H1 (cell line): ENCODE results near the gene ANXA2R. TPM values are rescaled to one million over a fixed set of nuclear protein-coding genes. Genes with fewer than 3 reads are reported as not detected.
A peak's percentile ranks its signal among the peaks of the same experiment; 100 is the strongest.

Experiments used
- BACH1 ChIP-seq: IDR thresholded peaks from 2 replicates; pipeline ENCODE4 v1.6.1; 2012; ENCODE audit warnings: low read length, improper control_type of control experiment
- FOSL1 ChIP-seq: IDR thresholded peaks from 2 replicates; pipeline ENCODE4 v1.6.1; 2011; ENCODE audit warnings: mild to moderate bottlenecking, low read depth, low read length, moderate library complexity; ENCODE audit not compliant: insufficient read depth
- KDM4A ChIP-seq: IDR thresholded peaks from one replicate; pipeline ENCODE4 v1.7.1; 2012; ENCODE audit warnings: low read depth, mild to moderate bottlenecking, moderate library complexity, low read length, inconsistent platforms; ENCODE audit not compliant: severe bottlenecking
- RBBP5 ChIP-seq: IDR thresholded peaks from 2 replicates; pipeline ENCODE4 v1.7.1; 2012; ENCODE audit warnings: low read depth, mild to moderate bottlenecking, inconsistent platforms, low read length, moderate library complexity, borderline replicate concordance
- RXRA ChIP-seq: IDR thresholded peaks from 2 replicates; pipeline ENCODE4 v1.6.1; 2011; ENCODE audit warnings: low read depth, mild to moderate bottlenecking, low read length, moderate library complexity; ENCODE audit not compliant: insufficient read depth
- SP4 ChIP-seq: IDR thresholded peaks from 2 replicates; pipeline ENCODE4 v1.6.1; 2012; ENCODE audit warnings: low read length, inconsistent platforms
- SUZ12 ChIP-seq: fragments of 200-600 bp; sonication (generic); IDR thresholded peaks from 2 replicates; pipeline ENCODE4 v1.6.1; 2012; ENCODE audit warnings: mild to moderate bottlenecking, inconsistent platforms, low read length, moderate library complexity, mixed read lengths
- polyA plus RNA-seq, 7 experiments: library from polyadenylated mRNA; depleted of rRNA in 3 of 7; stranded (reverse) in 5 of 7; unstranded in 2 of 7; fragments of >200 nt in 5 of 7; fragments of 200-250 nt in 2 of 7; gene quantifications; 1 replicate in 5 of 7; 2 replicates in 1 of 7; 4 replicates in 1 of 7; pipeline versions ENCODE4 v1.2.1 to v1.2.3, GENCODE V29; 2011 to 2013; ENCODE audit warnings: missing spikeins in 2 of 7, mixed read lengths in 2 of 7
- total RNA-seq: library from RNA; stranded (reverse); fragmentation: NEBNext Ultra II Directional; extraction: Animal tissue kit (Norgen Biotek cat#: 25700); gene quantifications from 2 replicates; pipeline ENCODE4 v1.2.1, GENCODE V29; 2021

Gene ANXA2R
- total and polyA plus RNA-seq, 2 of the 8 experiments (the other 6 are each of a cell fraction or from before 2014, with no cell fraction given): 0.08 to 0.17 TPM

DNA sequence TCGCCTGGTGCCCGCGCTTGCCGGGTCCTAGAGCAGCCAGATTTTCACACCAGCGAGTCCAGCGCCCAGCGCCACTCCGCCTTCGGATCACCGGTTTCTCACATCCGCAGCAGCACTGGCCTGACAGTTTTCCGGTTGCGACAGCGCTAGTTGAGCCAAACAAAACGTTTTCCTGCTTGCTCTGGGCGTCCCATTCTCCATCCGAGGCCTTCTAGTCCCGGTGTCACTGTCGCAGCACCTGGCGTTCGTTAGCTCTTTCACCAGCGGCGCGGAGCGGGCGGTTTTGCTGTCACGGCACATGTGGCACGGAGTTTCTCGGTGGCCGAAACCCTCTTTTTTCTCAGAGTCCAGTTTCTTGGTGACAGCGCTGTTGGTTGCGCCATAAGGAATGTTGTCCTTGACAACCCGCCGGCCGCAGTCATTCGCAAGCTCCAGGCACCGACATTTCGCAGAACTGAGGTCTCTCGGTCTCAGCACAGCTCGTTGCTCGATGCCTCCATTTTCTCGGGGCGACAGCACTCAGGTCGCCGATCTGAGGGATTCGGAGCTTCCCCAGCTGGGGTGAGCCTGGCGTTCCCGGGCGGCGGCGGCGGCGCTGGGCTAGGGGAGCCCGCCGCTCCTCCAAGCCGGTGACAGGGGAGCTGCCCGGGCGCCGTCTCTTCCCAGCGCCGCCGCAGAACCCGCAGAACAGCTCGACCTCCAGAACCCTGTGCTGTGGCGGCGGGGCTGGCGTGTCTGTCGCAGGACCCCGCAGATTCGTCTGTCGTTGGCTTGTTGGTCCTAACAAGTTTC is 47.8 kb downstream of the ANXA2R start (continued):
- TF ChIP-seq RBBP5 (0 out of 2 replicates have a peak, but pooled peaks have one; percentile 54), FOSL1 (peak; percentile 84), KDM4A (peak; percentile 49), SP4 (no peak), RXRA (no peak), SUZ12 (peak; percentile 99), BACH1 (no peak)
